Hematopoietic multipotent progenitor cell treated with erythropoietin and hydrocortisone succinate and interleukin-3 and kit ligand, for 15 days (in vitro differentiated cells): ENCODE data around the gene SERINC2.
A peak's percentile ranks its signal among the peaks of the same experiment; 100 is the strongest.
"Not testable (repeated sequence)": the region's sequence is repeated elsewhere in the genome, so short reads cannot be mapped to it uniquely, and the experiment has no call there.

Source experiments
- DNase-seq: peaks from one replicate; pipeline ENCODE4 v3.0.0-alpha.2; 2015; ENCODE audit warnings: low spot score

SERINC2 gene

GRCh38 chr1:31471452-31472313, 58.7 kb downstream of the SERINC2 start:
- DNase-seq = peak; percentile 13

GRCh38 chr1:31472314-31472651, 59.3 kb downstream of the SERINC2 start:
- not testable (repeated sequence) for DNase-seq

- DNase-seq = not testable (repeated sequence)
Observed at GRCh38 chr1:31472673-31473072, 59.7 kb downstream of the SERINC2 start.

GRCh38 chr1:31473508-31473907, 60.5 kb downstream of the SERINC2 start:
- not testable (repeated sequence) for DNase-seq

- DNase-seq = not testable (repeated sequence)
Observed at GRCh38 chr1:31474567-31474966, 61.6 kb downstream of the SERINC2 start.

- DNase-seq = no peak
Observed at GRCh38 chr1:31476891-31477846, 64.2 kb downstream of the SERINC2 start.

GRCh38 chr1:31478167-31478566, 65.2 kb downstream of the SERINC2 start:
- DNase-seq = no peak

GRCh38 chr1:31479811-31480210, 66.8 kb downstream of the SERINC2 start:
- DNase-seq = no peak

GRCh38 chr1:31480426-31480825, 67.4 kb downstream of the SERINC2 start:
- not testable (repeated sequence) for DNase-seq

GRCh38 chr1:31482482-31483011, 69.5 kb downstream of the SERINC2 start:
- no peak for DNase-seq

- no peak for DNase-seq
Observed at GRCh38 chr1:31483012-31483946, 70.3 kb downstream of the SERINC2 start.
